Measurements from ENCODE around the gene TTC3.

Gene TTC3

DNA sequence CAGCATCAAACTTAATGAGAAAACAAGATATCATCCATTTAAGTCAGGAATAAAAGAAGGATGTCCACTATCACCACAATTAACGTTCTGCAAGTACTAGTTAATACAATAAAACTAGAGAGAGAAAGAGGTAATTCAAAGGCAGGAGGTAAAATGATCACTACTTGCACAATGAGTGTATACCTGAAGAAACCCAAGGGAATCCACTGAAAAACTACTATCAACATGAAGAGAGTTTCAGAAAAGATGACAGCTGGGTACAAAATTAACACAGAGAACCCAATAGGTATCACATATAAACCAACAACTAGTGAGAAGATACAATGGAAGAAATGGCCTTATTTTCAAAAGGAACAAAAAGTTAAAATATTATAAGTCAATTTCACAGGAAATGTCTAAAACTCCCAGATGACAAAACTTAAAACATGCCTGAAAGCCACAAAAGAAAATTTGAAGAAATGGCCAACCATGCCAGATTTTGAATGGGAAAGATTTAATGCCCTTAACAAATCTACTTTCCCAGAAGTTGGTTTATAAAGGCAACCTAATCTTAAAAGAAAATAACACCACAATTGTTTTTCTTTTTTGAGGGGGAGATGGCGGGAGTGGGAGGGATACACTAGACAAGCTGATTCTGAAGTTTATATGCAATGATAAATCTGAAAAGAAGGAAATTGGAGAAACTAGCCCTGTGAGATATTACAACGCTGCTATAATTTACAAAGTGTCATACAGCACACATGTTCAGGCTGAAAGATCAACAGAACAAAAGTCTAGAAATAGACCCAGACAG lies 176.3 kb downstream of the TTC3 start:
- DNase-seq (ENCODE audit: insufficient read length) (no peak), FAIRE-seq (peak; percentile 33)
- TF ChIP-seq POLR2A (IDR thresholded peaks at IDR 0.05; ENCODE audit: low read depth, low read length): no peak
- TF ChIP-seq POLR2AphosphoS5 (IDR thresholded peaks at IDR 0.05; ENCODE audit: low read depth, low read length): no peak
- TF ChIP-seq TAF1 (IDR thresholded peaks at IDR 0.05; ENCODE audit: borderline replicate concordance, low read depth, low read length): no peak

DNA sequence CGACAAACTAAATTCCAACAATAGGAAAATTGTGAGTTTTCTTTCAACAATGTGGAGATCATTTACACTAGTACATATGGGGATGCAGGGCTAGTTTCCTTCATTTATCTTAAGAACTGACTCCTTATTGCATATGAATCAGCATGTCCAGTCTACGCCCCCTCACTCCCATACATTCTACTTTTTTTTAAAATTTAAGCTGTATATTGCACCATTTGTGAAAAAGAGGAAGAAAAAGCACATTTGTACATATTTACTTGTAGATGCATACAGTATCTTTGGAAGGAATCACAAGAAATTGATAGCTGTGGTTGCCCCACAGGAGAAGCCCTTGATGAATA lies 178.2 kb downstream of the TTC3 start:
- TF ChIP-seq POLR2AphosphoS5 (IDR thresholded peaks at IDR 0.05; ENCODE audit: low read depth, low read length) (no peak), POLR2A (IDR thresholded peaks at IDR 0.05; ENCODE audit: low read depth, low read length) (no peak)

More for the DNA sequence above, 178.2 kb downstream of the TTC3 start:
- FAIRE-seq (no peak), DNase-seq (ENCODE audit: insufficient read length) (no peak)
